CD4-positive, alpha-beta T cell treated with Interleukin-17A for 4 hours (primary cell): ENCODE results near the gene NINL.
"Not testable (repeated sequence)": the region's sequence is repeated elsewhere in the genome, so short reads cannot be mapped to it uniquely, and the experiment has no call there.

Source experiments
- DNase-seq: peaks from one replicate; pipeline ENCODE4 v3.0.0-alpha.2; 2020; ENCODE audit warnings: mixed read lengths

NINL gene

GRCh38 chr20:25592135-25592852 is 7.0 kb upstream of the NINL start:
- DNase-seq, result no peak

GRCh38 chr20:25590778-25591177 is 5.4 kb upstream of the NINL start:
- DNase-seq, result not testable (repeated sequence)

GRCh38 chr20:25588491-25588890 is 3.2 kb upstream of the NINL start:
- DNase-seq, result no peak

- no peak for DNase-seq
Observed at GRCh38 chr20:25587536-25587935, 2.2 kb upstream of the NINL start.

- no peak for DNase-seq
Observed at GRCh38 chr20:25586877-25587276, 1.5 kb upstream of the NINL start.

- not testable (repeated sequence) for DNase-seq
Observed at GRCh38 chr20:25583607-25584006, 1.7 kb downstream of the NINL start.

- DNase-seq, result no peak
Observed at GRCh38 chr20:25580711-25581110, 4.6 kb downstream of the NINL start.

GRCh38 chr20:25579081-25579770 is 6.1 kb downstream of the NINL start:
- no peak for DNase-seq

- no peak for DNase-seq
Observed at GRCh38 chr20:25576783-25577530, 8.4 kb downstream of the NINL start.

- DNase-seq, result no peak
Observed at GRCh38 chr20:25574411-25574810, 10.9 kb downstream of the NINL start.

GRCh38 chr20:25573288-25574251 is 11.8 kb downstream of the NINL start:
- no peak for DNase-seq

- DNase-seq, result no peak
Observed at GRCh38 chr20:25571817-25572216, 13.5 kb downstream of the NINL start.

- no peak for DNase-seq
Observed at GRCh38 chr20:25571240-25571639, 14.1 kb downstream of the NINL start.

GRCh38 chr20:25570148-25570530 is 15.2 kb downstream of the NINL start:
- no peak for DNase-seq

- DNase-seq, result no peak
Observed at GRCh38 chr20:25567286-25567685, 18.0 kb downstream of the NINL start.

- no peak for DNase-seq
Observed at GRCh38 chr20:25566821-25567220, 18.5 kb downstream of the NINL start.

- no peak for DNase-seq
Observed at GRCh38 chr20:25565578-25566157, 19.7 kb downstream of the NINL start.

- DNase-seq, result no peak
Observed at GRCh38 chr20:25563876-25564275, 21.5 kb downstream of the NINL start.

- DNase-seq, result no peak
Observed at GRCh38 chr20:25563362-25563761, 22.0 kb downstream of the NINL start.

- not testable (repeated sequence) for DNase-seq
Observed at GRCh38 chr20:25561771-25562170, 23.6 kb downstream of the NINL start.

GRCh38 chr20:25553819-25554296 is 31.5 kb downstream of the NINL start:
- DNase-seq, result no peak

GRCh38 chr20:25552977-25553376 is 32.4 kb downstream of the NINL start:
- no peak for DNase-seq
